Keratinocyte (primary cell): ENCODE data around the gene MSI2.

ENCODE experiments used
- EZH2 ChIP-seq: IDR thresholded peaks from one replicate; pipeline ENCODE4 v1.6.1; 2012; ENCODE audit warnings: inconsistent platforms, mild to moderate bottlenecking, low read length, moderate library complexity
- TF ChIP-seq, protein P1 (sequence below), 3 experiments: IDR thresholded peaks in 1 of 3; conservative IDR thresholded peaks in 1 of 3; optimal IDR thresholded peaks in 1 of 3; 2 replicates in 2 of 3; 3 replicates in 1 of 3; pipeline versions ENCODE3 to v1.5.1; 2011; ENCODE audit warnings: low read length in 3 of 3, mild to moderate bottlenecking in 3 of 3, moderate library complexity in 2 of 3, control low read depth in 1 of 3, inconsistent platforms in 1 of 3; ENCODE audit not compliant: insufficient read depth in 2 of 3; ENCODE audit errors: extremely low read depth in 1 of 3

DNA sequence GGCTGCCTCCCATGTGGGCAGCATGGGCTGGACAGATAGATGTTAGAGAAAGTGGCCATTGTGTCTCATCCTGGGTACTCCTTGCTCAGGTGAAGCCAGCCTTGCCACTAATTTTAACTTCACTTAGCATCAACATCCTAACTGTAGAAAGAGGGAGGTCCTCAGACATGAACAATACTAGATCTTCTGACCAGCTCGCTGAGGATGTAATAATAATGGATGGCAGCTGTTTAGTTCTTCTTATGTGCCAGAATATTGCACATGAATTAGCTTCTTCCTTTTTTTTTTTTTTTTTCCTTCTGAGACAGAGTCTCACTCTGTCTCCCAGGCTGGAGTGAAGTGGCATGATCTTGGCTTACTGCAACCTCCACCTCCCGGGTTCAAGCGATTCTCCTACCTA is 256.4 kb downstream of the MSI2 start:
- no peak for TF ChIP-seq EZH2
- TF ChIP-seq, protein P1, sequence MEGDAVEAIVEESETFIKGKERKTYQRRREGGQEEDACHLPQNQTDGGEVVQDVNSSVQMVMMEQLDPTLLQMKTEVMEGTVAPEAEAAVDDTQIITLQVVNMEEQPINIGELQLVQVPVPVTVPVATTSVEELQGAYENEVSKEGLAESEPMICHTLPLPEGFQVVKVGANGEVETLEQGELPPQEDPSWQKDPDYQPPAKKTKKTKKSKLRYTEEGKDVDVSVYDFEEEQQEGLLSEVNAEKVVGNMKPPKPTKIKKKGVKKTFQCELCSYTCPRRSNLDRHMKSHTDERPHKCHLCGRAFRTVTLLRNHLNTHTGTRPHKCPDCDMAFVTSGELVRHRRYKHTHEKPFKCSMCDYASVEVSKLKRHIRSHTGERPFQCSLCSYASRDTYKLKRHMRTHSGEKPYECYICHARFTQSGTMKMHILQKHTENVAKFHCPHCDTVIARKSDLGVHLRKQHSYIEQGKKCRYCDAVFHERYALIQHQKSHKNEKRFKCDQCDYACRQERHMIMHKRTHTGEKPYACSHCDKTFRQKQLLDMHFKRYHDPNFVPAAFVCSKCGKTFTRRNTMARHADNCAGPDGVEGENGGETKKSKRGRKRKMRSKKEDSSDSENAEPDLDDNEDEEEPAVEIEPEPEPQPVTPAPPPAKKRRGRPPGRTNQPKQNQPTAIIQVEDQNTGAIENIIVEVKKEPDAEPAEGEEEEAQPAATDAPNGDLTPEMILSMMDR (optimal IDR thresholded peaks at IDR 0.05 in 1 of 3, IDR thresholded peaks at IDR 0.05 in 1 of 3, conservative IDR thresholded peaks at IDR 0.05 in 1 of 3; ENCODE audit: extremely low read depth in 1 of 3, insufficient read depth in 2 of 3, low read length in 3 of 3): no peak
